HG02981 (cell line): ENCODE results near the gene ZFR.
"Not testable (repeated sequence)": the region's sequence is repeated elsewhere in the genome, so short reads cannot be mapped to it uniquely, and the experiment has no call there.

Experiments
- ATAC-seq: cut with Tn5 transposase; IDR thresholded peaks from one replicate; pipeline ENCODE4 v1.9.1; 2021; ENCODE audit warnings: mild to moderate bottlenecking, moderate library complexity; ENCODE audit not compliant: unreplicated experiment

ZFR gene

GRCh38 chr5:32413466-32414263 lies 30.9 kb downstream of the ZFR start:
- no peak for ATAC-seq

DNA sequence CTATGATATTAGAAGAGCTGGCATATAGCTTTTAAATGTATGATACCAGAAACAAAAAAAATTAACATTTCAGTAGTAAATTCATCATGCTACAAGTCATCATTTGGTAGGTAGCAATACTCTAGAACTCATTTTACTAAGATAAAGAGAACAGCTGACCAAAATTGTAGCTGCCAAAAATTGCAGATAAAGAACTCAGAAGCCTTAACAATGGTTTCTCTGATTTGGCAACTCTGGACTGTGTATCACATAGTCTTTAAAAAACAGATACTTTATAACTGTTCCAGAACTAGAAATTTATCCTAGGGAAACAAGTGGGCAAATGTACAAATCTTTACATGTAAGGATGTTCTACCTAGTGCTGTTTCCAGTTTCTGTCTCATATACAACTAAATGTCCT lies 33.9 kb downstream of the ZFR start:
- no peak for ATAC-seq

GRCh38 chr5:32406650-32407049 lies 37.9 kb downstream of the ZFR start:
- no peak for ATAC-seq

GRCh38 chr5:32405507-32405906 lies 39.0 kb downstream of the ZFR start:
- no peak for ATAC-seq

DNA sequence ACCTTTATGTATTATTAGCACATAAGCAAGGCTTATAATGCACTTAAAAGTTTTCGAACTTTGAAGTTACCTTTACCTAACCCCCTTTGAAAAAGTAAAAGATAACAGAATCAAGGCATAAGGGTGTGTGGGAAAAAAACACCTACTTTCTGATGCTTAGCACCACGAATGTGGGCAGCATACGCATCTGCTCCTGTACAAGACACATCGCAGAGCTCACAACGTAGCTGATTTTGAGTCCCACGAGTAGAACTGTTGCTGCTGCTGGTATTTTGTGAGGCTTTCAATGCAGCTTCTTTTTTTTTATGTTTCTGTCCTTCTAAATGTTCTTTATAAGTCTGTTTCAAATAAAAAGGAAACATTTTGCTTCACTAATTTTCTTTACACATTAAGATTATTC lies 40.8 kb downstream of the ZFR start:
- ATAC-seq, result no peak

DNA sequence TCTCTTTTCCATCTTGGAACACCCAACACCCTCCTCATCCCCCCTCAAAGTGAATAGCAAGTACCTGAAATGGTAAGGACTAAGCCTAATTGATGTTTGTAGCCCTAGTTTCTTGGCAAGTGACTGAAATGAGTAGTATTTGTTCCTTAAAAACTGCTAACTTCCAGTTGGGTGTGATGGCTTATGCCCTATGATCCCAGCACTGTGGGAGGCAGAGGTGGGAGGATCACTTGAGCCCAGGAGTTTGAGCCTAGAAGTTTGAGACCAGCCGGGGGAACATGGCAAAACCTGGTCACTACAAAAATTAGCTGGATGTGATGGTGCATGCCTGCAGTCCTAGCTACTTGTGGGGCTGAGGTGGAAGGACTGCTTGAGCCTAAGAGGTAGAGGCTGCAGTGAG lies 44.1 kb downstream of the ZFR start:
- no peak for ATAC-seq

DNA sequence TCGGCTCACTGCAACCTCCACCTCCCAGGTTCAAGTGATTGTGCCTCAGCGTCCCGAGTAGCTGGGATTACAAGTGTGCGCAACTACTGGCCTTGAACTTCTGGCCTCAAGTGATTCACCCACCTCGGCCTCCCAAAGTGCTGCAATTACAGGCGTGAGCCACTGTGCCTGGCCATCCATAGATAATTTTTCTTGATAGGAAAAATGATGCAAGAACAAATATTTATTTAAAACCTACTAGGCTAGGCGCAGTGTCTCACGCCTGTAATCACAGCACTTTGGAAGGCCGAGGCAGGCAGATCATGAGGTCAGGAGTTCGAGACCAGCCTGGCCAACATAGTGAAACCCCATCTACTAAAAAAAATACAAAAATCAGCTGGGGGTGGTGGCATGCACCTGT lies 45.8 kb downstream of the ZFR start:
- not testable (repeated sequence) for ATAC-seq

- no peak for ATAC-seq
These were observed 49.6 kb downstream of the ZFR start for GRCh38 chr5:32394981-32395380.

DNA sequence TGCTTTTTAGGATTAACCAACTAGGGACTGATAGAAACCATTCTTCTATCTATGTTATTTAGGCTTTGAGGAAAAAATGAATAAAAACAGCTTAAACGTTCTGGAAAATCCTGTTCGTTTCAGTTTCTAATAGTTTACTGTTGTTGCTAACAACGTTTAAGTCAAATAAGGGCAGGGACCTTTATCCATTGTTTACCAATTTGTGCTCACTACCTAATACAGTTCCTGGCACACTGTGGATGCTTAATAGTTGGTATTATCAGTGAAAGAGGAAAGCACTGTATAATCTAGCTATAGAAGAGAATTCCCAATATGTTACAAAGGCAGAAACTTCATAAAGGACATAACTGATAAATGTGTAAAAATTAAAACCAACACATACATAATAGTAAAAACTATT lies 52.5 kb downstream of the ZFR start:
- ATAC-seq, result no peak

GRCh38 chr5:32390819-32391591 lies 53.5 kb downstream of the ZFR start:
- ATAC-seq, result no peak

- no peak for ATAC-seq
These were observed 56.0 kb downstream of the ZFR start for GRCh38 chr5:32388432-32389129.

GRCh38 chr5:32387841-32388240 lies 56.7 kb downstream of the ZFR start:
- ATAC-seq, result no peak

GRCh38 chr5:32387211-32387610 lies 57.3 kb downstream of the ZFR start:
- no peak for ATAC-seq

GRCh38 chr5:32384621-32385020 lies 59.9 kb downstream of the ZFR start:
- ATAC-seq, result no peak

DNA sequence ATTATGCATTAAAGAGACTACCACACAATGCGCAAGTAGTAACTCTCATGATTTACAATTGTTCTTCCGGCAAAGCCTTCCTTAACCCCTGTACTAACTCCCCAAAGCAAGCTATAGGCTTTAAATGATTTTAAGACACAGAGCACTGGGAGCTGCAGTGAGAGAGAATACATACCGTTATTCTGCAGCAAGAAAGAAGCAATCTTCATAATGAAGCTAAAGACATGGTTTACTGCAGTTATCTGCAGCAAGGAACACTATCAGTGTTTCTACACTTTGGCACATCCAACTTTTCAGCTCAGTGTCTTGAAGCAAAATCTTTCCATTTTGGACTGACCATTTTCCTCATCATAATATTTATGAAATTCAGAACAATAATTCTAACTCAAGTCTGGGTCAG lies 61.0 kb downstream of the ZFR start:
- no peak for ATAC-seq

DNA sequence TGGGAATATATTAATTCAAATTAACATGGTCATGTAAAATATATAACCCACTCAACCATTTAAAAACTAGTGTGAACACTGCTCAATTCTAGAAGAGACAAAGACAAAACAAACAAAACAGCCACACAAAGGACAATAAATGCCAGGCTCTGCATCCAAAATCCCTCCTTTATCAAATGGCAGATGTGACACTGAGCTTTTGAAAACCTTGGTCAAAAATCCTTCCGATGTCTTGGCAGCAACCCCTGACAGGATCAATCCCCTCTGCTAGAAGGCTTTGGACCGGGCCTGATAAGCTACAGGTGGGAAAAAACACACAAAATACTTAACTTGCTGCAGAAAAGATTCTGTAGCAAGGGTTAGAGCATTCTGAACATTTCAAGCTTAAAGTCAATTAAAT lies 61.5 kb downstream of the ZFR start:
- ATAC-seq, result no peak

- ATAC-seq, result no peak
These were observed 65.1 kb downstream of the ZFR start for GRCh38 chr5:32379421-32379820.

DNA sequence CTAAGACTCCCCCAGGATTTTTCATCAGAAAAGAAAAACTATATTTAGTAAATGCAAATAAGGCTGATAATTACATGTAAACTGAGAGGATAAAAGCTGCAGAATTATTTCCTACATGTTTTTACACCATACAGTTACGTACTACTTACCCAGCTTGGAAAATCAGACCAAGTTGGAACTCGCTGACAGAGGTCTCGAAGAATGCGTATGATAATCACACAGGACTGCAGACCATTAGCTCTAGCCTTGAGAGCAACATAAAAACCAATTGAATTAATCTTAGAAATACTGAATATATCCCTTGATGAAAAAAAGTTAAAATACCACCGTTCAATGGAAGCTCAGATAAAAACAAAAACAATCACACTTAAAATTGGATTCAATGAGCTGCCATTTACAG lies 65.6 kb downstream of the ZFR start:
- ATAC-seq, result no peak

GRCh38 chr5:32369542-32370155 lies 74.9 kb downstream of the ZFR start:
- ATAC-seq, result no peak

- no peak for ATAC-seq
These were observed 75.5 kb downstream of the ZFR start for GRCh38 chr5:32369032-32369431.

- not testable (repeated sequence) for ATAC-seq
These were observed 77.3 kb downstream of the ZFR start for GRCh38 chr5:32367271-32367670.
